ENCODE data around the gene CAV1. TPM values are rescaled to one million over a fixed set of nuclear protein-coding genes. Genes with fewer than 3 reads are reported as not detected.

Gene CAV1
- total RNA-seq, 1 donor from 2014 or later: 14.4 TPM

DNA sequence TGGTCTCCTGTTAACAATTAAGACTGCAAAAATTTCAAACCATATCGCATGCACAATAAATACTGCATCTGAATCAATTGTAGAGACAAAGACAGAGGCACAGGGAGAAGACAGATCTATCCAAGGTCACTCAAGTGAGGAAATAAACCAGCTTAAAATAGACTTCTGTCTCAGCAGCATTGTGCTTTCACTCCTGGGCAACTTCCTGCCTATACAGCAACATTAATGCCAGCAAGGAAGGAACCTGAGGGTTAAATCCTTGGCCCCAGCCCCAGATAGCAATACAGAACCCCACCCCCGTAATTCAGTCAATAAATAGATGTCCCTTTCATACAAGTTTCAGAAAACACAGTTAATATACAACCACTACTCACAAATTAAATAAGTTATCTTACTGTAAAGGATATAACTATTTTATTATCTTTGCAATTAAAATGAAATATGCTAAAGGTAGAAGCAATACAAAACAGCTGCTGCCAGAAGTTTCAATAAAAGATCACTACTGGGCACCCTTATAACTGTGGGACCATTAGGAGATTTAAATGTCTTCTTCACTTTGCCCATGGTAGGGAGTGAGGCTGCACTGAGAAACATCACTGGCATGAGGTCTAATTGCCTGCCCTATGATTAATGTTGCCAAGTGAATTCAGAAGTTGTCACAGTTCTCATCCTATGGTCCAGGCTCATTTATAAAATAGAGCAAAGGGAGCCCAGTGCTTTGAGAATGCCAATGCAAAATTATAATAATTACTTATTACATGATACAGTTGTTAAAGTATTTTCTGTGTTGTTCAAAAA, 49.4 kb downstream of the CAV1 start:
- no peak overlapping the region for H3K4me3 Mint-ChIP-seq
- H3K36me3 Mint-ChIP-seq: no peaks in the 10 kb centered on the region
- TF ChIP-seq, protein P1, sequence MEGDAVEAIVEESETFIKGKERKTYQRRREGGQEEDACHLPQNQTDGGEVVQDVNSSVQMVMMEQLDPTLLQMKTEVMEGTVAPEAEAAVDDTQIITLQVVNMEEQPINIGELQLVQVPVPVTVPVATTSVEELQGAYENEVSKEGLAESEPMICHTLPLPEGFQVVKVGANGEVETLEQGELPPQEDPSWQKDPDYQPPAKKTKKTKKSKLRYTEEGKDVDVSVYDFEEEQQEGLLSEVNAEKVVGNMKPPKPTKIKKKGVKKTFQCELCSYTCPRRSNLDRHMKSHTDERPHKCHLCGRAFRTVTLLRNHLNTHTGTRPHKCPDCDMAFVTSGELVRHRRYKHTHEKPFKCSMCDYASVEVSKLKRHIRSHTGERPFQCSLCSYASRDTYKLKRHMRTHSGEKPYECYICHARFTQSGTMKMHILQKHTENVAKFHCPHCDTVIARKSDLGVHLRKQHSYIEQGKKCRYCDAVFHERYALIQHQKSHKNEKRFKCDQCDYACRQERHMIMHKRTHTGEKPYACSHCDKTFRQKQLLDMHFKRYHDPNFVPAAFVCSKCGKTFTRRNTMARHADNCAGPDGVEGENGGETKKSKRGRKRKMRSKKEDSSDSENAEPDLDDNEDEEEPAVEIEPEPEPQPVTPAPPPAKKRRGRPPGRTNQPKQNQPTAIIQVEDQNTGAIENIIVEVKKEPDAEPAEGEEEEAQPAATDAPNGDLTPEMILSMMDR (conservative IDR thresholded peaks at IDR 0.05): no peak
- H3K9me3 Mint-ChIP-seq: peaks cover 5% of the 10 kb centered on the region
- no peaks in the 10 kb centered on the region for H3K27me3 Mint-ChIP-seq
- DNase-seq (ENCODE audit: extremely low spot score, unreplicated experiment): no peak
- H3K27ac Mint-ChIP-seq: no peak overlapping the region
- peaks cover 24% of the 10 kb centered on the region for H3K4me1 Mint-ChIP-seq (ENCODE audit: unreplicated experiment)

DNA sequence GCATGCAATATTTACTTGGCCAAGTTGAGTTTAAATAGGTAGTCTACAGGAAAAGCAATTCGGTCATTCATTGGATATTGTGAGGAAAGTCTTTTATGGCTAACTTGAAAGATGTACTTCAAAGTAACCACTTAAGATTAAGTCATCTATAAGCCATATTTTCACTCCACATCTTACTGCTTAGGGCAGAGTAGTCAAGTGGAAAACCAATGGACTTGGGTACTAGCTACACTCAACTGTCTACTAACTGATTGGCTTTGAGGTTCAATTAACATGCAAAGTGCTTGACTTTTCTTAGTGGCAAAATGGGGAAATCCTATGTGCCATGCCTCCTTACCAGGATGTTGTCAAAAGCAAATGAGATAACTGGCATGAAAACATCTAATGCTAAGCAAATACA, 51.0 kb downstream of the CAV1 start:
- TF ChIP-seq, protein P1 (conservative IDR thresholded peaks at IDR 0.05): no peak
- H3K4me3 Mint-ChIP-seq: no peak overlapping the region
- no peaks in the 10 kb centered on the region for H3K9me3 Mint-ChIP-seq
- no peaks in the 10 kb centered on the region for H3K36me3 Mint-ChIP-seq
- H3K4me1 Mint-ChIP-seq (ENCODE audit: unreplicated experiment): peaks cover 19% of the 10 kb centered on the region
- no peak overlapping the region for H3K27ac Mint-ChIP-seq
- H3K27me3 Mint-ChIP-seq: no peaks in the 10 kb centered on the region
- DNase-seq (ENCODE audit: extremely low spot score, unreplicated experiment): no peak

DNA sequence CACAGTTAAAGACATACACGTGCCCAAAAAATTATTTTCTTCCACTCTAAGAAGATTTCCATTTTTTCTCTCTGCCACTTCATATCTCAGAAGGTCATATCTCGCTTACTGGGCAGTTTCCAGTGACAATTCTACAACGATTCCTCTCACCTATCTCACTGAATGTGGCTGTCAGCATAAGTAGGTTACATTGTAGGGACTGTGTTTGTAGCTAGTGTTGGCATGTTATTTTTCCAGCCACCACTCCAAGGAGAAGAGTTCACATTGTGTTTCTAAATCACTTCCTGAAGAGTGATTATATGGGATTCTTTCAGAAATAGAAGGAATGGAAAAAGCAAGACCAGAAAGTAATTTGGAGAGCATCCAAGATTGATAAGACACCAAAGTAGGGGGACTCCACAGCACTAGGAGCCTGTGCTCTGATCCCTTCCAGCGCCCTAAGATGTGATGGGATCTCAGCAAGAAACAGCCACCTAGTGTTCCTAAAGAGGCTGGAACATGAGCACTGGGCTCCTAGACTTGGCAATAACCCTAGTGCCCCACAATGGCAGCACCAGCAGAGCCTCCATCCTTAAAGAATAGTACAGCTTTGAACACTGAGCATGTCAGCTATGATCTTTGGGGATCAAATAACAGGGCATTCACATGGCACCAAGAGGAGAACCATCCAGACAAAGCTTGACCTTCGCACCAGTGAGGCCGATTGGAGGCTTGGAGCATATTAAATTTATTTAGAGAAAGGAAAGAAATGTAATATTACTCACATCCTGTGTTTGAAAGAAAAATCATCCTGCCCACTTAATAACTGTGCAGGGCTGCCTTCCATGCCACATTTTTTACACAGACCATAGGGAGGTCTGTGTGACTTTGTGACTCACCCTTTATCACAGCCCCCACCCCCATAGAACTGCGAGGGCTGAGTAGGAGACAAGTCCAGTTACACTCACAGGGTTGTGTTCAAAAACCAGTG, 51.8 kb downstream of the CAV1 start:
- no peaks in the 10 kb centered on the region for H3K36me3 Mint-ChIP-seq
- no peak overlapping the region for H3K4me3 Mint-ChIP-seq
- no peaks in the 10 kb centered on the region for H3K9me3 Mint-ChIP-seq
- TF ChIP-seq, protein P1 (conservative IDR thresholded peaks at IDR 0.05): no peak
- DNase-seq (ENCODE audit: extremely low spot score, unreplicated experiment): no peak
- H3K27ac Mint-ChIP-seq: peak overlapping the region; percentile 48
- H3K4me1 Mint-ChIP-seq (ENCODE audit: unreplicated experiment): peaks cover 19% of the 10 kb centered on the region
- H3K27me3 Mint-ChIP-seq: no peaks in the 10 kb centered on the region

DNA sequence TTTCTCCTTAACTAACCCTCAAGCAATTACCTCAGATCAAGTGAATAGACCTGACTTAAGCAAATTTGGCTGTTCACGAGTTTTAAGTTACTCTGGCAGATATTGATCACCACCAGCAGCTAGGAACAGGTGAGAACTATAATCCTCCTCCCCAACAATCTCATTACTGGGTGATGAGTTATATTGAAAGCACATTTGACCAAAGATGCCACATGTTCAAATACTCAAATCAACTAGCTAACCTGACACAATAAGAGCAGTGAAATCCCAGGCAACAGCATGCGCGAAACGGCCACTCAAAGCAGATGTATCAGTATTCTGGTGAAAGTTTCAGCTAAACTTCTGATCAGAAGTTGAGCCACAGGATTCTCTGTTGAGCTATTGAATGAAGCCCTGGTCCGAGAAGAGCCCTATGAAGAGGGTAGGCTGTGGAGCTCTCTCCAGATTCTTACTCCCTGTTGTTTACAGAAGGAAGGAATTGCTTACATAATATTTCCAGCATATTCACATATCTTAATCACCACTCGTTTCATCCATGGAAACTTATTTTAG, 52.6 kb downstream of the CAV1 start:
- no peak overlapping the region for H3K4me3 Mint-ChIP-seq
- no peak for DNase-seq (ENCODE audit: extremely low spot score, unreplicated experiment)

DNA sequence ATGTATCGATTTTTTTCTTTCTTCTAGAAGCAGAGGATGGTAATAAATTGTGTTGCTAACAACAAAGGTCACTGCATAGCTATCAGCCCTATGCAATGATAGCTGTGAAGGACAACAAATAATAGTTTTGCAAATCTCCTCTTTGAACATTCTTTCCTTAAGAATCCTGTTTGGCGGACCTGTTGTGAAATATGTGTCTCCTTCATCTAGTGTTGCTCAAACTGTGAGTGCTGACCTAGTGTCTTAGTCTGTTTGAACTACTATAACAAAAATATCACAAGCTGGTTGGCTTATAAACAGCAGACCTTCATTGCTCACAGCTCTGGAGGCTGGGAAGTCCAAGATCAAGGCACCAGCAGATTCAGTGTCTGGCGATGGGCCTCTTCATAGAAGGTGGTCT, 53.7 kb downstream of the CAV1 start:
- Mint-ChIP-seq H3K27me3 (no peaks in the 10 kb centered on the region), H3K27ac (no peak overlapping the region), H3K4me1 (ENCODE audit: unreplicated experiment) (peaks cover 23% of the 10 kb centered on the region), H3K9me3 (no peaks in the 10 kb centered on the region), H3K36me3 (no peaks in the 10 kb centered on the region), H3K4me3 (no peak overlapping the region)
- TF ChIP-seq, protein P1 (conservative IDR thresholded peaks at IDR 0.05): no peak
- no peak for DNase-seq (ENCODE audit: extremely low spot score, unreplicated experiment)

More for the DNA sequence above, 52.6 kb downstream of the CAV1 start:
- H3K36me3 Mint-ChIP-seq: no peaks in the 10 kb centered on the region
- TF ChIP-seq, protein P1 (conservative IDR thresholded peaks at IDR 0.05): no peak
- peak overlapping the region; percentile 48 for H3K27ac Mint-ChIP-seq
- H3K27me3 Mint-ChIP-seq: no peaks in the 10 kb centered on the region
- H3K4me1 Mint-ChIP-seq (ENCODE audit: unreplicated experiment): peaks cover 19% of the 10 kb centered on the region
- no peaks in the 10 kb centered on the region for H3K9me3 Mint-ChIP-seq
